Stomach (tissue), 4 donors: ENCODE measurements around the gene WDR35.

Source experiments
- EP300 ChIP-seq: sonication (generic); formaldehyde crosslinking; IDR thresholded peaks from one replicate; pipeline ENCODE4 v1.6.1; 2017; ENCODE audit warnings: antibody characterized with exemption
- POLR2A ChIP-seq, 4 donors: fragments of 450-650 bp; IDR thresholded peaks; one replicate each; pipeline ENCODE4 v1.6.1; 2016; ENCODE audit warnings: antibody characterized with exemption in 4 of 4, control low read depth in 2 of 4, mild to moderate bottlenecking in 1 of 4, moderate library complexity in 1 of 4
- TF ChIP-seq, protein P1 (sequence below), 7 experiments: fragments of 450-650 bp in 4 of 7; fragments of 200-600 bp in 3 of 7; sonication (generic) in 3 of 7; IDR thresholded peaks; one replicate each; pipeline ENCODE4 v1.5.1; 2016 to 2019; ENCODE audit warnings: antibody characterized with exemption in 7 of 7, control low read depth in 2 of 7, mild to moderate bottlenecking in 1 of 7

DNA sequence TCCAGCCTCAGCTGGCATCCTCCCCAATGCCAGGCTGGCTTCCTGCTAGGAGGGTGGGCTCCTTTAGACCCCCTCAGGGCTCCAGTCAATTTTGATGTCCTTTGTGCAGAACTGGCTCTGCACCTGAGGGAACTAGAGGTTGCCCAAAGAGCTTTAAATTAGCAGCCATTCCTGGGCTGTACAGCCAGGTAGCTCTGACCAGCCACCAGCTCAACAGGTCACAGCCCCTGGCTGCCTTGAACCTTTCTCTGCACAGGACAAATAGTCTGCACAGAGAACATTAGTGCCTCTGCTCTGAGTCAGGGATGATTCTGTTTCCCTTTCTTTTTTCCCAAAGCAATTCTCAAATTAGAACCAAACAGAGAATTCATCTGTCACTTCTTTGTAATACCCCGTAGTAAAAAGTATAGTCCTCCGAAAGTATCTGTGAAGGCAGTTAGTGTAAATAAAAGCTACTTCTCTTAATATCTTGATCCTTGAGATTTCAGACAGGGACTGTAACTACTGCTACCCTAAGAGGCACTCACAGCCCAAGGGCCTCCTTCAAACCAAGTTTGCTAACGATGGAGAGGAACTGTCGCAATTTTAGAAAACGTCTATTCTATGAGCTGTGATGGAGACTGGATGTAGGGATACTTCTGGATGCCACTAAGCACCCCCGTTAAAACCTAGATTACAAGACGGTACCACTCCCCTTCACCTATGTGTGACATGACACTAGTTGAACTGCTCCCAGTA is 91.1 kb downstream of the WDR35 start:
- TF ChIP-seq, protein P1, sequence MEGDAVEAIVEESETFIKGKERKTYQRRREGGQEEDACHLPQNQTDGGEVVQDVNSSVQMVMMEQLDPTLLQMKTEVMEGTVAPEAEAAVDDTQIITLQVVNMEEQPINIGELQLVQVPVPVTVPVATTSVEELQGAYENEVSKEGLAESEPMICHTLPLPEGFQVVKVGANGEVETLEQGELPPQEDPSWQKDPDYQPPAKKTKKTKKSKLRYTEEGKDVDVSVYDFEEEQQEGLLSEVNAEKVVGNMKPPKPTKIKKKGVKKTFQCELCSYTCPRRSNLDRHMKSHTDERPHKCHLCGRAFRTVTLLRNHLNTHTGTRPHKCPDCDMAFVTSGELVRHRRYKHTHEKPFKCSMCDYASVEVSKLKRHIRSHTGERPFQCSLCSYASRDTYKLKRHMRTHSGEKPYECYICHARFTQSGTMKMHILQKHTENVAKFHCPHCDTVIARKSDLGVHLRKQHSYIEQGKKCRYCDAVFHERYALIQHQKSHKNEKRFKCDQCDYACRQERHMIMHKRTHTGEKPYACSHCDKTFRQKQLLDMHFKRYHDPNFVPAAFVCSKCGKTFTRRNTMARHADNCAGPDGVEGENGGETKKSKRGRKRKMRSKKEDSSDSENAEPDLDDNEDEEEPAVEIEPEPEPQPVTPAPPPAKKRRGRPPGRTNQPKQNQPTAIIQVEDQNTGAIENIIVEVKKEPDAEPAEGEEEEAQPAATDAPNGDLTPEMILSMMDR (IDR thresholded peaks at IDR 0.05) = no peak
- no peak for TF ChIP-seq POLR2A (IDR thresholded peaks at IDR 0.05)
- no peak for TF ChIP-seq EP300
